Cerebellar nuclear complex (tissue), 1 donor: ENCODE measurements around the gene ALDOA.

Source experiments
- DNase-seq, 2 experiments: peaks; one replicate each; lab custom pipeline; 2025; lab: John Stamatoyannopoulos, UW

ALDOA gene

DNA sequence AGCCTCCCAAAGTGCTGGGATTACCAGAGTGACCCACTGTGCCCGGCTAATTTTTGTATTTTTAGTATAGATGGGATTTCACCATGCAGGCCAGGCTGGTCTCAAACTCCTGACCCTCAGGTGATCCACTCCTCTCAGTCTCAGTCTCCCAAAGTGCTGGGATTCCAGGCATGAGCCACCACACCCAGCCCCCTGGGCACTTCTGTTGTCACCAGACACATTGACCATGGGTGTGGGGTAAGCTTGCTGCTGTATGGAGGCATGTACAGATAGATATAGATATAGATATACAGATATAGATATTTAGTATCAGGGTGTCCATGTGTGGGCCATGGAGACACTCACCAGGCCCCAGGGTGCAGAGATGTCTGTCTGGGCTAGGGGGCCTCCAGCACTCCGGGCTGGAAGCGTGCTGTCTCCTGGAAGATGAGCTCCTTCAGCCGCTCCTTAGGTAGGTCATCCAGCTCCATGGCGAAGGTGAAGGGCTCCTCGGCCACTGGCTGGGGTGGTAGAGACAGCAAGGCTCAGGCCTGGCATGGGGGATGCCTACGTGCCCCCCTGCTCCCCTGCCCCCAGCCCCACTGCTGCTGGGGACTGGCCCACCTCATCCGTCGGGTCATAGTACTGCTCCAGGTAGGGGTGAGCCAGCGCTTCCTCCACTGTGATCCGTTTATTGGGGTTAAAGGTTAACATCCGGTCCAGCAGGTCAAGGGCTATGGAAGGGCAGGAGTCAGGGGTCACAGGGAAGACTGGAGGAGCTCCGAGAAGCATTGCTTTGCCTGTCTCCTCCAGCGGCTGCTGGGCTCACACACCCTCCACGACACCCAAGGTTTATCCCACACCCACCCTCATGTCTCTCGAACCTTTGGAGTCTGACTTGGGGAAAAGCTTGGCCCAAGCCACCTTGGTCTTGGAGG lies 51.0 kb downstream of the ALDOA start:
- DNase-seq: no peak

DNA sequence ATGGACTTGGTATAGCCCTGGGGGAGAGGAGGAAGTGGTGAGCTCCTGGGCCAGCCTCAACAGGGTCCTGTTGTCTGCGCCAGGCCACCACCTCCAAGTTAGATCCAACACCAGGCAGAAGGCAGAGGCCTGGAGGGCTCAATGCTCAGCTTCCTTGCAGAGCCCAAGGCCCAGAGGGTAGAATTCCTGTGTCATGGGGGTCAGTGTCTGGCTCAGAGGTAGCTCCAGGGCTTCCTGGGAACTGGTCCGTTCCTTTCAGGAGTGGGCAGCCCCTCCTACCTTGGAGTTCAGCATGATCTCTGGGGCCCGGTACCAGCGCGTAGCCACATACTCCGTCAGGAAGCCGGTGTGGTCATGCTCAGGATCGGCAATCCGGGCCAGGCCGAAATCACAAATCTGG lies 52.2 kb downstream of the ALDOA start:
- no peak for DNase-seq

DNA sequence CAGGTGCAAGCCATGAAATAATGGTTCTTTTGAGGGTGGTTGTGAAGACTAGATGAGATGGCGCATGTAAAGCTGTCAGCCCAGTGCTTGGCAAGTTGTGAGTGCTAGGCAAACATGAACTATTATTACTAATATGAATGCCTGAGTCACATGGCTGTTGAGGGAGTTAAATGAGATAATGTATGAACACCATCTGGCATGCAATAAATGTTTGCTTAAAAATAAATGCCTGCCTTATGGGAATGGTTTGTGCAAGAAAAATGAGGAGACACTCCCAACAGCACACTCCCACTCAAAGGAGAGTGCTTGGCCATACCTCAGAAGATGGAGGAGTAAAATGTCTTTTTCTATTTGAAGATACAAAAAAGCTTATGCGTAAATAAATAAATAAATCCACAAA lies 53.9 kb downstream of the ALDOA start:
- no peak for DNase-seq
